K562 (cell line): ENCODE measurements around the gene PHPT1. TPM values are rescaled to one million over a fixed set of nuclear protein-coding genes. Genes with fewer than 3 reads are reported as not detected.
A peak's percentile ranks its signal among the peaks of the same experiment; 100 is the strongest.

ENCODE experiments used
- ATAC-seq: fragments of 200-7000 bp; cut with Tn5 transposase; 3 replicates; pipeline ENCODE4 v1.9.1; 2020; ENCODE audit warnings: moderate library complexity
- BruUV-seq: library from RNA; stranded (reverse); fragments of 400-500 nt; replicated peaks from 2 replicates; lab custom pipeline; 2021; lab: Mats Ljungman, UMichigan
- CTCF ChIA-PET: fragments of 300-600 bp; formaldehyde crosslinking; extraction: SDS; loops from one replicate; lab custom pipeline; 2021; ENCODE audit warnings: low intra/inter-chr PET ratio; lab: Yijun Ruan, JAX
- POLR2A ChIA-PET: fragments of 300-600, 350-650 bp; sonication (Branson Sonifier 250); formaldehyde crosslinking; extraction: SDS; loops from one replicate; lab custom pipeline; 2021; ENCODE audit warnings: antibody characterized with exemption, inconsistent platforms; lab: Yijun Ruan, JAX
- DNase-seq, 4 experiments: peaks; one replicate each; pipeline versions ENCODE4 v3.0.0 to v3.0.0-alpha.2; 2011 to 2018; ENCODE audit warnings: low spot score in 3 of 4, mixed read lengths in 3 of 4; ENCODE audit errors: extremely low read depth in 1 of 4
- FAIRE-seq: peaks from 2 replicates; lab custom pipeline; 2011; peaks lifted over from hg19 to GRCh38; lab: Jason Lieb, UNC
- H2AFZ ChIP-seq: 2 replicates; pipeline ENCODE4 v1.6.0; 2011; ENCODE audit warnings: low read depth, low read length, control low read depth, inconsistent platforms
- H3K27ac ChIP-seq: fragments of 200-600 bp; 3 replicates; pipeline ENCODE4 v1.8.0; 2011; ENCODE audit warnings: low read depth, mild to moderate bottlenecking, control low read depth, inconsistent platforms, low read length, moderate library complexity, mixed read lengths; ENCODE audit errors: extremely low read depth
- H3K27me3 ChIP-seq, 2 experiments: fragments of 300-600 bp in 1 of 2; 2 replicates in 1 of 2; 3 replicates in 1 of 2; pipeline versions ENCODE4 v1.6.0 to v1.8.0; 2011; ENCODE audit warnings: inconsistent platforms in 2 of 2, low read length in 2 of 2, mild to moderate bottlenecking in 1 of 2, mixed read lengths in 1 of 2, moderate library complexity in 1 of 2; ENCODE audit not compliant: control insufficient read depth in 2 of 2, insufficient read depth in 2 of 2
- H3K36me3 ChIP-seq: fragments of 300-600 bp; 3 replicates; pipeline ENCODE4 v1.8.0; 2011; ENCODE audit warnings: mild to moderate bottlenecking, low read length, inconsistent platforms; ENCODE audit not compliant: control insufficient read depth, insufficient read depth
- H3K4me1 ChIP-seq, 2 experiments: fragments of 200-600 bp in 1 of 2; replicated peaks in 1 of 2; 2 replicates in 1 of 2; 3 replicates in 1 of 2; pipeline versions ENCODE4 v1.5.1 to v1.8.0; 2011; ENCODE audit warnings: inconsistent platforms in 2 of 2, low read length in 2 of 2, mild to moderate bottlenecking in 1 of 2, mixed read lengths in 1 of 2, moderate library complexity in 1 of 2; ENCODE audit not compliant: control insufficient read depth in 2 of 2, insufficient read depth in 2 of 2
- H3K4me2 ChIP-seq: 2 replicates; pipeline ENCODE4 v1.6.1; 2011; ENCODE audit warnings: low read length, control low read depth, inconsistent platforms, mixed read lengths; ENCODE audit not compliant: insufficient read depth
- H3K4me3 ChIP-seq: fragments of 200-600 bp; sonication (generic), shearing (Covaris generic); 2 replicates; pipeline ENCODE4 v1.5.1; 2016; ENCODE audit warnings: control low read depth, inconsistent platforms
- H3K79me2 ChIP-seq: fragments of 200-600 bp; 3 replicates; pipeline ENCODE4 v1.8.0; 2011; ENCODE audit warnings: low read length, inconsistent platforms; ENCODE audit not compliant: control insufficient read depth, insufficient read depth
- H3K9ac ChIP-seq, 2 experiments: 2 replicates each; pipeline versions ENCODE4 v1.6.0 to v1.6.1; 2011; ENCODE audit warnings: low read depth in 2 of 2, low read length in 2 of 2, control low read depth in 1 of 2, inconsistent platforms in 1 of 2, mild to moderate bottlenecking in 1 of 2, mixed read lengths in 1 of 2; ENCODE audit not compliant: insufficient read depth in 1 of 2
- H3K9me1 ChIP-seq: one replicate; pipeline ENCODE4 v1.6.0; 2011; ENCODE audit warnings: inconsistent platforms, mild to moderate bottlenecking, low read length, moderate library complexity; ENCODE audit not compliant: control insufficient read depth, insufficient read depth
- H3K9me3 ChIP-seq: replicated peaks from 2 replicates; pipeline ENCODE4 v1.5.1; 2011; ENCODE audit warnings: low read depth, low read length, inconsistent platforms; ENCODE audit not compliant: control insufficient read depth, insufficient read depth
- H4K20me1 ChIP-seq: replicated peaks from 2 replicates; pipeline ENCODE4 v1.6.1; 2011; ENCODE audit warnings: low read length, inconsistent platforms, mixed read lengths; ENCODE audit not compliant: control insufficient read depth, insufficient read depth
- HMGN3 ChIP-seq: IDR thresholded peaks from 2 replicates; pipeline ENCODE4 v1.6.1; 2011; ENCODE audit warnings: borderline replicate concordance, low read depth, mild to moderate bottlenecking, mixed read lengths, low read length; ENCODE audit not compliant: insufficient read length; ENCODE audit errors: extremely low read depth
- NR0B1 ChIP-seq: fragments of 450-650 bp; IDR thresholded peaks from one replicate; pipeline ENCODE4 v1.6.1; 2018; ENCODE audit warnings: mild to moderate bottlenecking, moderate library complexity; ENCODE audit not compliant: partially characterized antibody
- RBFOX2 ChIP-seq: fragments of 200-400 bp; formaldehyde crosslinking; IDR thresholded peaks from 2 replicates; pipeline ENCODE4 v1.6.1; 2017; ENCODE audit warnings: low read depth, mild to moderate bottlenecking, low read length, moderate library complexity
- STAG1 ChIP-seq: sonication (generic); formaldehyde crosslinking; IDR thresholded peaks from 2 replicates; pipeline ENCODE4 v1.5.0; 2020; ENCODE audit warnings: missing genetic modification reagents, borderline replicate concordance
- WGBS: fragments of 100-300 bp; shearing (Covaris generic); methylation state at CpG from one replicate; pipeline ENCODE4 v1.1.6; 2016; ENCODE audit warnings: low coverage, mixed read lengths; ENCODE audit not compliant: insufficient coverage; ENCODE audit errors: missing lambda C conversion rate; 5-methylcytosine and 5-hydroxymethylcytosine counted together
- in situ Hi-C: fragments of 300-500 bp; cut with MboI; formaldehyde crosslinking; loops from 4 replicates; pipeline ENCODE4 v1.15.0; 2018; ENCODE audit warnings: inconsistent platforms, mixed read lengths
- intact Hi-C: fragments of 100-400 bp; cut with micrococcal nuclease; formaldehyde crosslinking; loops from 2 replicates; pipeline ENCODE4 v1.14.2; 2022
- polyA plus RNA-seq, 8 experiments: library from polyadenylated mRNA; depleted of rRNA in 4 of 8; stranded (reverse) in 5 of 8; unstranded in 3 of 8; fragments of >200 nt; fragmentation: Nextera tagmentation in 2 of 8; fragmentation: Illumina TruSeq in 1 of 8; extraction: Ambion mirVana in 2 of 8; extraction: Trizol in 1 of 8; gene quantifications; 2 replicates each; pipeline versions ENCODE4 v1.2.1 to v1.2.3, GENCODE V29; 2011 to 2014; ENCODE audit warnings: inconsistent platforms in 1 of 8, missing spikeins in 1 of 8
- total RNA-seq, 7 experiments: library from RNA; depleted of rRNA in 6 of 7; stranded (reverse); fragments of >200 nt in 6 of 7; fragmentation: Illumina TruSeq in 2 of 7; extraction: Trizol in 2 of 7; gene quantifications; 2 replicates each; pipeline versions ENCODE4 v1.2.1 to v1.2.3, GENCODE V29; 2011 to 2021; ENCODE audit warnings: low replicate concordance in 1 of 7

The PHPT1 gene
- total and polyA plus RNA-seq, 9 of the 15 experiments (the other 6 are each of a cell fraction or from before 2014, with no cell fraction given) = 20.9 to 166 (median 129) TPM

- POLR2A ChIA-PET = interaction anchor here (2.3 kb wide), 1 partner anchor 14 kb away, joined by 15 read pairs; no protein-coding TSS in a partner anchor
- Histone ChIP-seq H3K4me2 (peak overlapping the region; percentile 77), H2AFZ (no peak overlapping the region), H3K9me1 (peaks cover 4% of the 10 kb centered on the region), H3K4me1 (peaks cover 5 to 21% of the 10 kb centered on the region in 2 experiments; a peak in 3 of 5 replicates), H3K79me2 (peaks cover 43% of the 10 kb centered on the region), H3K9ac (peak overlapping the region; percentile 53 to 72; a peak in 2 of 4 replicates), H3K9me3 (no peaks in the 10 kb centered on the region; the same call in 1 of the 2 replicates), H3K4me3 (peak overlapping the region; percentile 95; the same call in 1 of the 2 replicates), H3K27me3 (no peaks in the 10 kb centered on the region), H3K27ac (no peak overlapping the region), H4K20me1 (0 out of 2 replicates have a peak, but pooled peaks cover 6% of the 10 kb centered on the region), H3K36me3 (peaks cover 25% of the 10 kb centered on the region; the same call in 2 of the 3 replicates)
- CTCF ChIA-PET = no interaction called here
- FAIRE-seq (no peak), ATAC-seq (no peak), DNase-seq (no peak)
- intact Hi-C loops (no loop called here), in situ Hi-C loops (no loop called here)
- WGBS = 99% methylated on average over 14 of the region's 18 CpGs
- TF ChIP-seq NR0B1 (no peak), HMGN3 (peak; percentile 21), RBFOX2 (peak; percentile 49; the same call in 1 of the 2 replicates), STAG1 (CRISPR knock-in tag) (no peak)
- BruUV-seq = no TSS peak
Observed at GRCh38 chr9:136867480-136867879, 18.3 kb downstream of the PHPT1 start.
